Testis (tissue), 3 donors: Measurements from ENCODE around the gene ETV2. TPM values are rescaled to one million over a fixed set of nuclear protein-coding genes. Genes with fewer than 3 reads are reported as not detected.
"Not testable (repeated sequence)": the region's sequence is repeated elsewhere in the genome, so short reads cannot be mapped to it uniquely, and the experiment has no call there.

Experiments used
- DNase-seq: peaks from one replicate; pipeline ENCODE4 v3.0.0-alpha.2; 2019
- H3K27ac ChIP-seq, 2 donors: fragments of 200-600 bp; sonication (generic); one replicate each; pipeline ENCODE4 v1.5.1; 2019
- H3K27me3 ChIP-seq: fragments of 200-600 bp; sonication (generic); one replicate; pipeline ENCODE4 v1.5.1; 2019
- H3K36me3 ChIP-seq: fragments of 200-600 bp; sonication (generic); one replicate; pipeline ENCODE4 v1.5.1; 2017; ENCODE audit warnings: low read depth; ENCODE audit errors: missing control alignments
- H3K4me1 ChIP-seq: fragments of 200-600 bp; sonication (generic); one replicate; pipeline ENCODE4 v1.5.1; 2019
- H3K4me3 ChIP-seq, 2 donors: fragments of 200-600 bp; sonication (generic); one replicate each; pipeline ENCODE4 v1.5.1; 2017 to 2019
- H3K9me3 ChIP-seq: fragments of 200-600 bp; sonication (generic); one replicate; pipeline ENCODE4 v1.5.1; 2017
- POLR2A ChIP-seq: fragments of 450-650 bp; IDR thresholded peaks from one replicate; pipeline ENCODE4 v1.6.1; 2017; ENCODE audit warnings: antibody characterized with exemption, mild to moderate bottlenecking, moderate library complexity
- WGBS, 2 donors: methylation state at CpG; one replicate each; pipeline ENCODE4 v1.1.5; 2018; 5-methylcytosine and 5-hydroxymethylcytosine counted together
- intact Hi-C: fragments of 100-400 bp; cut with DNase I; formaldehyde crosslinking; loops from one replicate; pipeline ENCODE4 v1.15.1; 2023; ENCODE audit warnings: low total_unique reads
- polyA plus RNA-seq: library from polyadenylated mRNA; stranded (reverse); fragments of 350-450 nt; fragmentation: Illumina TruSeq; extraction: RNeasy Lipid Tissue Mini Kit (QIAGEN cat#74804); gene quantifications from one replicate; pipeline ENCODE4 v1.2.3, GENCODE V29; 2014; ENCODE audit warnings: low read depth, low replicate concordance; ENCODE audit not compliant: insufficient read depth
- total RNA-seq, 2 donors: library from RNA; depleted of rRNA; stranded (reverse); fragments of >200 nt; gene quantifications; one replicate each; pipeline ENCODE4 v1.2.3, GENCODE V29; 2016
- TF ChIP-seq, protein P1 (sequence below), 3 experiments: fragments of 450-650 bp in 2 of 3; fragments of 200-600 bp in 1 of 3; sonication (generic) in 1 of 3; IDR thresholded peaks; one replicate each; pipeline ENCODE4 v1.5.1; 2016 to 2019; ENCODE audit warnings: antibody characterized with exemption in 3 of 3, mild to moderate bottlenecking in 2 of 3, moderate library complexity in 1 of 3

Gene ETV2
- total and polyA plus RNA-seq, 3 donors from 2014 or later: 4.8 to 27.2 (median 14.4) TPM

DNA sequence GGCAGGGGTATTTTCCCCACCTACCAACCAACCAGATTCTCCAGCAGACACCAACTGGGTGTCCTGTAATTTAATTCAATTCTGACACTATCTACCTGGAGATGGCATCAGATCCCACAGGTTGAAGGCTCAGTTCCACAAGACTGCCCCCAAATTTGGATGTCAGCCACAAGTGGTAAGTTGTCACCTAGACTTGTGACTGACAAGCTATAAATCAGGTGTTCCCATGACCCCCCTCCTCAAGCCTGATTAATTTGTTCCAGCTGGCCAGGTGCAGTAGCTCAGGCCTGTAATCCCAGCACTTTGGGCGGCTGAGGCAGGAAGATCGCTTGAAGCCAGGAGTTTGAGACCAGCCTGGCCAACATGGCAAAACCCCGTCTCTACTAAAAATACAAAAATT is 39.6 kb upstream of the ETV2 start:
- no peaks in the 10 kb centered on the region for H3K27me3 ChIP-seq
- WGBS, 2 donors: 90 to 93% methylated on average over 3 of the region's 3 CpGs
- H3K4me3 ChIP-seq: no peak overlapping the region
- no peaks in the 10 kb centered on the region for H3K9me3 ChIP-seq
- DNase-seq: no peak
- H3K4me1 ChIP-seq: no peaks in the 10 kb centered on the region
- no peak for TF ChIP-seq POLR2A
- TF ChIP-seq, protein P1, sequence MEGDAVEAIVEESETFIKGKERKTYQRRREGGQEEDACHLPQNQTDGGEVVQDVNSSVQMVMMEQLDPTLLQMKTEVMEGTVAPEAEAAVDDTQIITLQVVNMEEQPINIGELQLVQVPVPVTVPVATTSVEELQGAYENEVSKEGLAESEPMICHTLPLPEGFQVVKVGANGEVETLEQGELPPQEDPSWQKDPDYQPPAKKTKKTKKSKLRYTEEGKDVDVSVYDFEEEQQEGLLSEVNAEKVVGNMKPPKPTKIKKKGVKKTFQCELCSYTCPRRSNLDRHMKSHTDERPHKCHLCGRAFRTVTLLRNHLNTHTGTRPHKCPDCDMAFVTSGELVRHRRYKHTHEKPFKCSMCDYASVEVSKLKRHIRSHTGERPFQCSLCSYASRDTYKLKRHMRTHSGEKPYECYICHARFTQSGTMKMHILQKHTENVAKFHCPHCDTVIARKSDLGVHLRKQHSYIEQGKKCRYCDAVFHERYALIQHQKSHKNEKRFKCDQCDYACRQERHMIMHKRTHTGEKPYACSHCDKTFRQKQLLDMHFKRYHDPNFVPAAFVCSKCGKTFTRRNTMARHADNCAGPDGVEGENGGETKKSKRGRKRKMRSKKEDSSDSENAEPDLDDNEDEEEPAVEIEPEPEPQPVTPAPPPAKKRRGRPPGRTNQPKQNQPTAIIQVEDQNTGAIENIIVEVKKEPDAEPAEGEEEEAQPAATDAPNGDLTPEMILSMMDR (IDR thresholded peaks at IDR 0.05): no peak
- no peak overlapping the region for H3K27ac ChIP-seq
- intact Hi-C loops: no loop called here
- no peaks in the 10 kb centered on the region for H3K36me3 ChIP-seq

DNA sequence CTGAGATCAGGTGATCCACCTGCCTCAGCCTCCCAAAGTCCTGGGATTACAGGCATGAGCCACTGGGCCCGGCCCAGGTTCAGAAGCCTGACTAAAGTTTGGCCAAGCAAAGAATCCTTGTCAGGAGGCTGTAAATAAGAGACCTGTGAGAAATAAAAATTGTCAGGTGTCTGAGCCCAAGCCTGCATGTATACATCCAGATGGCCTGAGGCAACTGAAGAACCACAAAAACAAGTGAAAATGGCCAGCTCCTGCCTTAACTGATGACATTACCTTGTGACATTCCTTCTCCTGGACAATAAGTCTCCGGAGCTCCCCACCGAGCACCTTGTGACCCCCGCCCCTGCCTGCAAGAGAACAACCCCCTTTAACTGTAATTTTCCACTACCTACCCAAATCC is 37.1 kb upstream of the ETV2 start:
- DNase-seq, H3K36me3 ChIP-seq, H3K9me3 ChIP-seq, H3K4me3 ChIP-seq, H3K27ac ChIP-seq, H3K27me3 ChIP-seq, H3K4me1 ChIP-seq, intact Hi-C loops: not testable (repeated sequence)
- WGBS, 2 donors: 85 to 94% methylated on average over 4 of the region's 4 CpGs

DNA sequence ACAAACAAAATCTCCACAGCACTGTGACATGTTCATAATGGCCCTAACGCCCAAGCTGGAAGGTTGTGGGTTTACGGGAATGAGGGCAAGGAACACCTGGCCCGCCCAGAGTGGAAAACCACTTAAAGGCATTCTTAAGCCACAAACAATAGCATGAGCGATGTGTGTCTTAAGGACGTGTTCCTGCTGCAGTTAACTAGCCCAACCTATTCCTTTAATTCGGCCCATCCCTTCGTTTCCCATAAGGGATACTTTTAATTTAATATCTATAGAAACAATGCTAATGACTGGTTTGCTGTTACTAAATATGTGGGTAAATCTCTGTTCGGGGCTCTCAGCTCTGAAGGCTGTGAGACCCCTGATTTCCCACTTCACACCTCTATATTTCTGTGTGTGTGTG is 34.4 kb upstream of the ETV2 start:
- H3K4me3 ChIP-seq, H3K4me1 ChIP-seq, H3K27ac ChIP-seq, intact Hi-C loops, H3K9me3 ChIP-seq, H3K27me3 ChIP-seq, H3K36me3 ChIP-seq, DNase-seq: not testable (repeated sequence)
- 90 to 91% methylated on average over 8 of the region's 8 CpGs for WGBS, 2 donors

DNA sequence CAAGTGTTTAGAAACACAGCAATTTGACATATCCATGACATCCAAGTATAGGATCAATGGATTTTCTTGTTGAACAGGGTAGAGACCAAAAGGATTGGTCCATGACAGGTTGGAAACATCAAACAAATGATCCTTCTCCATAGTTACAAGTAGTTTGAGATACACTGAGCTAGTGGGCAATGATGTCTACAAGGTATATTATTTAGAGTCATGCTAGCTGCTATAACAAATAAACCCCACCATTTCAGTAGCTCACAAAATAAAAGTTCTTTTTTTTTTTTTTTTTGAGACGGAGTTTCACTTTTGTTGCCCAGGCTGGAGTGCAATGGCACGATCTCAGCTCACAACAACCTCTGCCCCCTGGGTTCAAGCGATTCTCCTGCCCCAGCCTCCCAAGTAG is 33.9 kb upstream of the ETV2 start:
- intact Hi-C loops: no loop called here
- no peak for DNase-seq
- WGBS, 2 donors: 78 to 92% methylated on average over 3 of the region's 3 CpGs
- TF ChIP-seq, protein P1 (IDR thresholded peaks at IDR 0.05): no peak
- TF ChIP-seq POLR2A: no peak
- H3K27ac ChIP-seq: no peak overlapping the region
- H3K27me3 ChIP-seq: no peaks in the 10 kb centered on the region
- H3K4me3 ChIP-seq: no peak overlapping the region
- peaks cover 4% of the 10 kb centered on the region for H3K4me1 ChIP-seq
- no peaks in the 10 kb centered on the region for H3K36me3 ChIP-seq
- H3K9me3 ChIP-seq: no peaks in the 10 kb centered on the region

DNA sequence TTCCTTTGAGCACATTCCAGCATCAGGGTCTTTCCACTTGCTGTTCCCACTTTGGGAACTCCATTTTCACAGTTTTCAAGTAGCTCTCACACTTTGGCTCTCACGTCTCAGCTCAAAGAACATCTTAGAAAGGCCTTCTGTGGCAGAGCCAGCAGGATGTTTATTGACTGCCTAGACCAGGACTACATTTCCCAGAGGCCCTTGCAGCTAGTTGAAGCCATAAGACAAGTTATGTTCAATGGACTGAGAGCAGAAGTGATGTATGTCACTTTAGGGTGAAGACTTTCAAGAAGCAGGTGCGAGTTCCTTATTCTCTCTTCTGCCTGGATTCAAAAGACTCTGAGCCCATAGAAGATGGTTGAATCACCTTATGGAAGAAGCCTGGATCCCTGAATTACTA is 33.3 kb upstream of the ETV2 start:
- no peak for DNase-seq
- H3K9me3 ChIP-seq: no peaks in the 10 kb centered on the region
- no peak overlapping the region for H3K4me3 ChIP-seq
- H3K36me3 ChIP-seq: no peaks in the 10 kb centered on the region
- intact Hi-C loops: no loop called here
- 75 to 76% methylated on average over 2 of the region's 2 CpGs for WGBS, 2 donors
- H3K27me3 ChIP-seq: no peaks in the 10 kb centered on the region
- H3K27ac ChIP-seq: no peak overlapping the region
- H3K4me1 ChIP-seq: peaks cover 6% of the 10 kb centered on the region
- no peak for TF ChIP-seq POLR2A
- TF ChIP-seq, protein P1 (IDR thresholded peaks at IDR 0.05): no peak

DNA sequence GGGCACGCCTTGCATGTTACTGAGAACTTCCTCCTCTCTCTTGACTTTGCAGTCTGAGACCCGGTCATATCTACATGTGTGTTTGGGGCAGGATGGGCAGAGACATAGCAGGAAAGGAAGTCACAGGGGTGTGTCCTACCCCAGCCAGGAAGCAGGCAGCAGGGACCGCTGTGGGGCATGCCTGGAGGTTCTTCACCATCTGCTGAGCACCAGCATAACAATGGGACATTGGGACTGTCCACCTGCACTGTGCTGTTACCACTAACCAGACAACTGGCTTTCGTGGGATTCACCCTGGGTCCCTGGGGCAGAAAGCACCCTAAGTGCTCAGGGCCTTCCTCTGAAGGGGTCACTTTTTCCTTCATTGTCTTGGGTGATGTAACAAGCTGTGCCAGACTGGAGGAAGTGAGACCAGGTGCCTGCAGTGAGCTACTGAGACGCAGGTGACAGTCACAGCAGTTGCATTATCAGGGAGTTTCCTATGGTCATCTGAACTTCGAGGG is 31.6 kb upstream of the ETV2 start:
- intact Hi-C loops: no loop called here
- no peak overlapping the region for H3K27ac ChIP-seq

More for the DNA sequence above, 31.6 kb upstream of the ETV2 start:
- Histone ChIP-seq H3K36me3 (no peaks in the 10 kb centered on the region), H3K4me1 (peaks cover 6% of the 10 kb centered on the region), H3K27me3 (no peaks in the 10 kb centered on the region), H3K9me3 (no peaks in the 10 kb centered on the region), H3K4me3 (no peak overlapping the region)
- DNase-seq: no peak
- TF ChIP-seq, protein P1 (IDR thresholded peaks at IDR 0.05): no peak
- no peak for TF ChIP-seq POLR2A
- WGBS, 2 donors: 76 to 78% methylated on average over 4 to 6 of the region's 6 CpGs
